ENCODE measurements around the gene ADGRA1.

GRCh38 chr10:133085251-133086125, 2.2 kb upstream of the ADGRA1 start:
- TF ChIP-seq POLR2A (IDR thresholded peaks at IDR 0.05; ENCODE audit: low read length) (no peak), GATA1 (IDR thresholded peaks at IDR 0.05; ENCODE audit: low read depth, low read length) (no peak)
